Left hindlimb (tissue), 1 donor: ENCODE measurements around the gene COL4A1.

ENCODE experiments used
- DNase-seq: peaks from one replicate; pipeline ENCODE4 v3.0.0-alpha.2; 2018

COL4A1 gene

GRCh38 chr13:110099922-110100321, 207.0 kb downstream of the COL4A1 start:
- no peak for DNase-seq
